IMR-90 (cell line): Measurements from ENCODE around the gene IQSEC1. TPM values are rescaled to one million over a fixed set of nuclear protein-coding genes. Genes with fewer than 3 reads are reported as not detected.

Source experiments
- ATAC-seq: fragments of 200-7000 bp; cut with Tn5 transposase; 2 replicates; pipeline ENCODE4 v1.9.1; 2020; ENCODE audit warnings: low read depth, mild to moderate bottlenecking, moderate library complexity
- BruUV-seq: library from RNA; stranded (reverse); fragments of 400-500 nt; replicated peaks from 2 replicates; lab custom pipeline; 2021; lab: Mats Ljungman, UMichigan
- CTCF ChIA-PET: fragments of 300-600 bp; formaldehyde crosslinking; extraction: SDS; loops from one replicate; lab custom pipeline; 2021; ENCODE audit warnings: antibody characterized with exemption; lab: Yijun Ruan, JAX
- POLR2A ChIA-PET: fragments of 300-600 bp; sonication (Branson Sonifier 250); formaldehyde crosslinking; loops from one replicate; lab custom pipeline; 2022; ENCODE audit warnings: antibody characterized with exemption; ENCODE audit not compliant: unreplicated experiment; lab: Charles Lee
- DNase-seq: peaks from one replicate; pipeline ENCODE4 v3.0.0; 2013
- H2AFZ ChIP-seq: replicated peaks from 2 replicates; pipeline ENCODE3; 2013; ENCODE audit warnings: low read length, mild to moderate bottlenecking; ENCODE audit not compliant: poor library complexity
- H2AK5ac ChIP-seq: 2 replicates; pipeline ENCODE4 v1.6.1; 2013; ENCODE audit warnings: low read depth, low read length, inconsistent platforms
- H2AK9ac ChIP-seq: replicated peaks from 2 replicates; pipeline ENCODE3; 2013; ENCODE audit warnings: mild to moderate bottlenecking, low read depth, low read length, moderate library complexity; ENCODE audit not compliant: poor library complexity
- H2BK120ac ChIP-seq: 2 replicates; pipeline ENCODE4 v1.6.1; 2013; ENCODE audit warnings: low read depth, low read length, inconsistent platforms
- H2BK15ac ChIP-seq: 3 replicates; pipeline ENCODE4 v1.6.1; 2013; ENCODE audit warnings: low read depth, low read length, inconsistent platforms
- H2BK20ac ChIP-seq: 2 replicates; pipeline ENCODE4 v1.6.1; 2013; ENCODE audit warnings: low read depth, mild to moderate bottlenecking, inconsistent platforms, low read length, moderate library complexity
- H2BK5ac ChIP-seq: 2 replicates; pipeline ENCODE4 v1.6.1; 2013; ENCODE audit warnings: mild to moderate bottlenecking, low read depth, low read length, inconsistent platforms; ENCODE audit not compliant: poor library complexity, severe bottlenecking
- H3K14ac ChIP-seq: replicated peaks from 2 replicates; pipeline ENCODE4 v1.6.1; 2013; ENCODE audit warnings: low read depth, low read length, inconsistent platforms
- H3K18ac ChIP-seq: 2 replicates; pipeline ENCODE4 v1.6.1; 2013; ENCODE audit warnings: low read depth, low read length, control low read depth
- H3K23ac ChIP-seq: 2 replicates; pipeline ENCODE4 v1.6.1; 2013; ENCODE audit warnings: low read depth, low read length, inconsistent platforms
- H3K27ac ChIP-seq: 2 replicates; pipeline ENCODE4 v1.5.1; 2013; ENCODE audit warnings: mild to moderate bottlenecking, control low read depth, low read length; ENCODE audit not compliant: insufficient read depth
- H3K27me3 ChIP-seq: 2 replicates; pipeline ENCODE4 v1.6.1; 2013; ENCODE audit warnings: low read length; ENCODE audit not compliant: control insufficient read depth, insufficient read depth
- H3K36me3 ChIP-seq: 2 replicates; pipeline ENCODE4 v1.6.1; 2013; ENCODE audit warnings: low read length, mixed read lengths; ENCODE audit not compliant: control insufficient read depth, insufficient read depth
- H3K4ac ChIP-seq: 2 replicates; pipeline ENCODE4 v1.6.1; 2013; ENCODE audit warnings: low read depth, low read length, inconsistent platforms
- H3K4me1 ChIP-seq: 2 replicates; pipeline ENCODE4 v1.6.1; 2013; ENCODE audit warnings: low read length, mixed read lengths; ENCODE audit not compliant: control insufficient read depth, insufficient read depth
- H3K4me2 ChIP-seq: 2 replicates; pipeline ENCODE4 v1.6.1; 2013; ENCODE audit warnings: low read depth, mild to moderate bottlenecking, control low read depth, low read length, moderate library complexity
- H3K4me3 ChIP-seq: 2 replicates; pipeline ENCODE4 v1.5.1; 2013; ENCODE audit warnings: low read depth, mild to moderate bottlenecking, control low read depth, low read length, moderate library complexity; ENCODE audit not compliant: insufficient read depth
- H3K56ac ChIP-seq: 2 replicates; pipeline ENCODE4 v1.6.1; 2013; ENCODE audit warnings: low read length, inconsistent platforms; ENCODE audit not compliant: insufficient read depth; ENCODE audit errors: extremely low read depth
- H3K79me1 ChIP-seq, 2 experiments: 2 replicates each; pipeline ENCODE4 v1.6.1; 2013; ENCODE audit warnings: low read length in 2 of 2, inconsistent platforms in 1 of 2, low read depth in 1 of 2
- H3K9ac ChIP-seq: 2 replicates; pipeline ENCODE4 v1.6.1; 2013; ENCODE audit warnings: low read depth, low read length, control low read depth
- H3K9me1 ChIP-seq: 2 replicates; pipeline ENCODE4 v1.6.1; 2013; ENCODE audit warnings: low read length, inconsistent platforms; ENCODE audit not compliant: insufficient read depth
- H3K9me3 ChIP-seq: 2 replicates; pipeline ENCODE4 v1.6.1; 2013; ENCODE audit warnings: low read length; ENCODE audit not compliant: control insufficient read depth, insufficient read depth
- H4K20me1 ChIP-seq: 2 replicates; pipeline ENCODE4 v1.6.1; 2013; ENCODE audit warnings: low read length, inconsistent platforms; ENCODE audit not compliant: insufficient read depth
- H4K5ac ChIP-seq: 2 replicates; pipeline ENCODE4 v1.6.1; 2013; ENCODE audit warnings: mild to moderate bottlenecking, low read depth, low read length, control low read depth
- H4K8ac ChIP-seq, 2 experiments: 2 replicates each; pipeline ENCODE4 v1.6.1; 2013; ENCODE audit warnings: low read depth in 2 of 2, low read length in 2 of 2, control low read depth in 1 of 2, inconsistent platforms in 1 of 2
- H4K91ac ChIP-seq: 2 replicates; pipeline ENCODE4 v1.6.1; 2013; ENCODE audit warnings: low read depth, low read length, inconsistent platforms; ENCODE audit not compliant: insufficient read depth
- BHLHE40 ChIP-seq: fragments of 150-350 bp; IDR thresholded peaks from 2 replicates; pipeline ENCODE4 v1.6.1; 2016; ENCODE audit warnings: mild to moderate bottlenecking, low read depth, low read length
- MAFK ChIP-seq: IDR thresholded peaks from 2 replicates; pipeline ENCODE4 v1.6.1; 2012; ENCODE audit warnings: low read depth, low read length, improper control_type of control experiment
- MAZ ChIP-seq: IDR thresholded peaks from 2 replicates; pipeline ENCODE4 v1.6.1; 2012; ENCODE audit warnings: low read depth, mild to moderate bottlenecking, low read length, improper control_type of control experiment, moderate library complexity, borderline replicate concordance
- NFE2L2 ChIP-seq: fragments of 150-350 bp; IDR thresholded peaks from 2 replicates; pipeline ENCODE4 v1.6.1; 2016; ENCODE audit warnings: low read depth, mild to moderate bottlenecking, low read length
- POLR2A ChIP-seq: IDR thresholded peaks from 2 replicates; pipeline ENCODE4 v1.6.1; 2012; ENCODE audit warnings: mild to moderate bottlenecking, low read depth, low read length
- RAD21 ChIP-seq: IDR thresholded peaks from 2 replicates; pipeline ENCODE4 v1.6.1; 2012; ENCODE audit warnings: low read length, improper control_type of control experiment
- SMC3 ChIP-seq: fragments of 150-350 bp; IDR thresholded peaks from 2 replicates; pipeline ENCODE4 v1.6.1; 2016; ENCODE audit warnings: low read depth, mild to moderate bottlenecking, antibody characterized with exemption, low read length, moderate library complexity
- WGBS, 2 experiments: methylation state at CpG; one replicate each; pipeline versions ENCODE4 v1.1.5 to v1.1.7; 2013; ENCODE audit warnings: missing lambda C conversion rate in 2 of 2; ENCODE audit not compliant: insufficient read length in 1 of 2; ENCODE audit errors: extremely low coverage in 2 of 2; 5-methylcytosine and 5-hydroxymethylcytosine counted together
- dilution Hi-C: fragments of 300-500 bp; cut with HindIII; formaldehyde crosslinking; loops from one replicate; pipeline ENCODE4 v1.14.3; 2018; ENCODE audit warnings: low sequenced_read_pairs; ENCODE audit not compliant: unreplicated experiment
- in situ Hi-C: fragments of 300-500 bp; cut with MboI; formaldehyde crosslinking; loops from 3 replicates; pipeline ENCODE4 v1.14.3; 2019; ENCODE audit warnings: low sequenced_read_pairs, inconsistent platforms, mixed read lengths
- intact Hi-C: fragments of 100-400 bp; cut with micrococcal nuclease; formaldehyde crosslinking; loops from 2 replicates; pipeline ENCODE4 v1.10.0; 2022
- polyA plus RNA-seq, 3 experiments: library from polyadenylated mRNA; depleted of rRNA; stranded (reverse); fragments of >200 nt; gene quantifications; 2 replicates each; pipeline ENCODE4 v1.2.3, GENCODE V29; 2012; ENCODE audit warnings: low replicate concordance in 1 of 3
- total RNA-seq: library from RNA; depleted of rRNA; stranded (reverse); fragments of >200 nt; gene quantifications from 2 replicates; pipeline ENCODE4 v1.2.3, GENCODE V29; 2012
- TF ChIP-seq, protein P1 (sequence below): conservative IDR thresholded peaks from 2 replicates; pipeline ENCODE4 v1.5.1; 2012; ENCODE audit warnings: mild to moderate bottlenecking, low read depth, low read length, improper control_type of control experiment

The IQSEC1 gene
- total and polyA plus RNA-seq, 2 of the 4 experiments (the other 2 are of a cell fraction): 5.9 to 11.9 TPM

DNA sequence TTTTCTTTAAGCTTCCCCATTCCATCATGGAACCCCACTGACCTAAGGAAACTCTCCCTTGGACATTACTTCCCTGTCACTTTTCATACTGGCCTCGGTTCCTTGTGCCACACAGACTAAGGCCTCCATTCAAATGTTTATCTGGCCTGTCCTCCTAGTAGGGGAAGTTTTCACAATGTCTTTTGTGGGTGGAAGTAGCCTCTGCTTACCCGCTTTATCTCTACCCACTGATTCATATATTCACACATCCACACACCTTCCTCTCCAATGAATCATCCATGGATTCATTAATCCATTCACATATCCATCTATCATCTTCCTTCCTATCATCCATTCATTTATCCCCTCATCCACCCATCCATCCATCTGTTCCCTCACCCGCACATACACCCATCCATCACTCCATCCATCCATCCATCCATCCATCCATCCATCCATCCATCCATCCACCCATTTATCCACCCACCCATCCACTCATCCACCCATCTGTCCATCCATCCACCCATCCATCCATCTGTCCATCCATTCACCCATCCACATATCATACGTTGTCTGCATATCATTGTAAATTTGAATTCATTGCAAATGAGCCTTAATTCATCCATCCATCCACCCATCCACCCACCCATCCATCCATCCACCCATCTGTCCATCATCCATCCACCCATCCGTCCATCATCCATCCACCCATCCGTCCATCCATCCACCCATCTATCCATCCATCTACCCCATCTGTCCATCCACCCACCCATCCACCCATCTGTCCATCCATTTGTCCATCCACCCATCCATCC is 49.1 kb downstream of the IQSEC1 start:
- intact Hi-C loops (no loop called here), dilution Hi-C loops (no loop called here), in situ Hi-C loops (no loop called here)
- Histone ChIP-seq H2AK5ac (no peak overlapping the region; the same call in none of the 2 replicates), H2BK20ac (no peak overlapping the region), H3K79me1 (no peaks in the 10 kb centered on the region), H3K14ac (no peak overlapping the region), H3K4ac (no peak overlapping the region), H3K9me3 (no peaks in the 10 kb centered on the region), H3K27ac (no peak overlapping the region), H4K5ac (no peak overlapping the region), H4K8ac (no peak overlapping the region), H2BK5ac (no peak overlapping the region), H3K9me1 (peaks cover 10% of the 10 kb centered on the region; the same call in 1 of the 2 replicates), H3K18ac (no peak overlapping the region), H3K4me2 (no peak overlapping the region), H3K4me1 (peaks cover 23% of the 10 kb centered on the region), H3K27me3 (peaks cover 6% of the 10 kb centered on the region; the same call in 1 of the 2 replicates), H2BK15ac (no peak overlapping the region; the same call in 2 of the 3 replicates), H2AFZ (no peak overlapping the region), H2BK120ac (no peak overlapping the region), H4K20me1 (0 out of 2 replicates have a peak, but pooled peaks cover 3% of the 10 kb centered on the region), H3K56ac (no peak overlapping the region), H3K4me3 (no peak overlapping the region), H2AK9ac (no peak overlapping the region), H3K36me3 (no peaks in the 10 kb centered on the region), H4K91ac (no peak overlapping the region), H3K23ac (no peak overlapping the region), H3K9ac (no peak overlapping the region)
- DNase-seq (no peak), ATAC-seq (no peak)
- 91% methylated on average over 4 of the region's 6 CpGs; no CpG with 5 or more reads in 1 of the 2 experiments for WGBS, 2 experiments
- BruUV-seq: no TSS peak
- ChIA-PET POLR2A (no interaction called here), CTCF (no interaction called here)
- TF ChIP-seq MAFK (no peak), SMC3 (no peak), BHLHE40 (no peak), RAD21 (no peak), POLR2A (no peak), NFE2L2 (no peak), MAZ (no peak)
- TF ChIP-seq, protein P1, sequence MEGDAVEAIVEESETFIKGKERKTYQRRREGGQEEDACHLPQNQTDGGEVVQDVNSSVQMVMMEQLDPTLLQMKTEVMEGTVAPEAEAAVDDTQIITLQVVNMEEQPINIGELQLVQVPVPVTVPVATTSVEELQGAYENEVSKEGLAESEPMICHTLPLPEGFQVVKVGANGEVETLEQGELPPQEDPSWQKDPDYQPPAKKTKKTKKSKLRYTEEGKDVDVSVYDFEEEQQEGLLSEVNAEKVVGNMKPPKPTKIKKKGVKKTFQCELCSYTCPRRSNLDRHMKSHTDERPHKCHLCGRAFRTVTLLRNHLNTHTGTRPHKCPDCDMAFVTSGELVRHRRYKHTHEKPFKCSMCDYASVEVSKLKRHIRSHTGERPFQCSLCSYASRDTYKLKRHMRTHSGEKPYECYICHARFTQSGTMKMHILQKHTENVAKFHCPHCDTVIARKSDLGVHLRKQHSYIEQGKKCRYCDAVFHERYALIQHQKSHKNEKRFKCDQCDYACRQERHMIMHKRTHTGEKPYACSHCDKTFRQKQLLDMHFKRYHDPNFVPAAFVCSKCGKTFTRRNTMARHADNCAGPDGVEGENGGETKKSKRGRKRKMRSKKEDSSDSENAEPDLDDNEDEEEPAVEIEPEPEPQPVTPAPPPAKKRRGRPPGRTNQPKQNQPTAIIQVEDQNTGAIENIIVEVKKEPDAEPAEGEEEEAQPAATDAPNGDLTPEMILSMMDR: no peak
